ENCODE results near the gene PRIMA1.

Gene PRIMA1

DNA sequence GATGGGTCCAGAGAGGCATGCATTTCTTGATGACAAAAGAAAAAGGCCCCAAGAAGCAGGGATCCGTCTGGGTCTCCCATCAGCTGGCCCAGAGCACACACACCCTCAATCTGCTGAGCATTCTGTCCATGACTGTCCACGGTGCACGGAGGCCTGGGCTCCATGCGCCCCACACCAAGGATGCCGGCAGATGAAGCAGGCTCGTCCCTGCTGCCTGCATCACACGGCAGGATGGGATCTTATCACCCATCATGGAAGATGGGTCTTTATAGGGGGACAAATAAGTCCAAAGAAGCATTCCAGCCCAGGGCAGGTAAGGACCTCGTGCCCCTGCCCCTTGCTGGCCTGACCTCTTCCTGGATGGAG lies 59.7 kb downstream of the PRIMA1 start:
- DNase-seq: no peak

DNA sequence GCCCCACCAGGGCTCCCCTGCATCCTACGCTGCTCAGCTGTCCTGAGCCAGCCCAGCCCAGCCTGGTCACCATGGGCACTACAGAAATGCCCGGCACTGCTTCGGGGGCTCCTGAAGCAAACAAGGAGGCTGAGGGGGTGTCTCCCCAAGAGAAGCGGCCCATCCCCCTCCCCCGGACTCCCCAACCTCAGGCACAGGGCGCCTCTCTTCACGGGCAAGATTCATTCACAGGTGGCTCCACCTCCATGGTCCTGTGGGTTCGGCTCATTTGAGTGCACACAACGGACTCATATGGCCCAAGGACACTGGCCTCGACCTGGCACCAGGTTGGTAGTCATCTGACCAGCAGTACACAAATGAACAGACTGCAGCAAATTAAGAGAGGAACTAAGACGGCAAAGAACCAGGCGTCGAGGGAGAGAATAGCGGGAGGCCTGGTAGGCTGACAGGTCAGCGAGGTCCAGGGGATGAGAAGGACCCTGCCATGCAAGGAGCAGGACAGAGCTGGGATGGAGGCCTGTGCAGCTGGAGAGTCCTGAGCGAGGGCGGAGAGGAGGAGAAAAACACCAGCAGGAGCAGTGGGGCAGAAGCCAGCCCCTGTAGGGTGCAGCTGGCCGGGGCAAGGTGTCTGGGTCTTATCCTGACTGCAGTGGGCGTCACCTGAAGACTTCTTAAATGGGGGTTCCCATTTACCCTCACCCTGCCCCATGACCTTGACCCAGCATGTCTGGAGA lies 60.2 kb downstream of the PRIMA1 start:
- DNase-seq: no peak

DNA sequence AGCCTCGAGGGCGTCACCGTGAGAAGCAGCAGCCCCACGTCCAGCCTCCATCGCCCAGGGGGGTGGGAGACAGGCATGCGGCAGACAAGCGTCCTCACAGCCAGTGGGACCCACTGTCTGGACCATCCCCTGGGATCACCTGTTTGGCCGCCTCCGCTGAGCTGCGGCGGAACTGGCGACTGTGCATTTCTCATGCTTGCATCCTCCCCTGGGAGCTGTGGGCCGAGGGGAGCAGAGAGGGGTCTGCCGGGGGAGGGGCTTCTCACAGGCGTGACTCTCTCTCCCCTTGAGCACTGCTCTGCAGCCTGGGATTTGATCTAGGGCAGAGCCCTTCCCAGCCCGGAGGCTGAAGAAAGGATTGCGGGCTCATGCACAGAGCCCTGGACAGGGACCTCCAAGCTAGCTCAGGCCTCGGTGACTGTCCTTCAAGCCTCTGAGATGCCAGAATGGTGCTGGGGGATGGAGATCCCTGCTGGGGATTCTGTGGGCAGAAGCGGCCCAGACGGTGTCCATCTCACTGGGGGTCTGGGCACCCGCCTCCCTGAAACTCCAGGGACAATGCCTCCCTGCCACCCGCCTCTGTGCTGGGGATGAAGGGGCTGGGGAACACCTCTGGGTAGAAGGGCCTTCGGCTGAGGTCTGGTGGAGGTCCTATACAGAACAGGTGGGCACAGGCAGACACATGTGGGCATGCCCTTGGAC lies 61.1 kb downstream of the PRIMA1 start:
- DNase-seq: no peak

DNA sequence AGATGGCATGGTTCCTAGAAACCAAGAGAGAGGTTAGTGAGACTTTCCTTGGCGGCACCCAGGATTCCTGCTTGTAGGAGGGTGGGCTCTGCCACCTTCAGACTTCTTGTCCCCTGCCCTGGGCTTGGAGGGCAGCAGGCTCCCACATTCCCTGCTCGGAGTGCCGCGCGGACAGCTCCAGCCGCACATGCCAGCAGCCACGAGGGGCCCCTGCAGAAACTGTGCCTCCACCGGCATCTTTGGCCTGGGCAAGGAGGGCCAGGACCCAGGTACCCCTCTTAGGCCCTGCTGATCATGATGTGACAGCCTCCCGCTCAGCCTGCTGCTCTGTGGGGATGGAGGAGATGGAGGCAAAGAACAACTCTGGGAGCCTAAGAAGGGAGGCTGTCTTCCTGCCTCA lies 62.3 kb downstream of the PRIMA1 start:
- DNase-seq: no peak

DNA sequence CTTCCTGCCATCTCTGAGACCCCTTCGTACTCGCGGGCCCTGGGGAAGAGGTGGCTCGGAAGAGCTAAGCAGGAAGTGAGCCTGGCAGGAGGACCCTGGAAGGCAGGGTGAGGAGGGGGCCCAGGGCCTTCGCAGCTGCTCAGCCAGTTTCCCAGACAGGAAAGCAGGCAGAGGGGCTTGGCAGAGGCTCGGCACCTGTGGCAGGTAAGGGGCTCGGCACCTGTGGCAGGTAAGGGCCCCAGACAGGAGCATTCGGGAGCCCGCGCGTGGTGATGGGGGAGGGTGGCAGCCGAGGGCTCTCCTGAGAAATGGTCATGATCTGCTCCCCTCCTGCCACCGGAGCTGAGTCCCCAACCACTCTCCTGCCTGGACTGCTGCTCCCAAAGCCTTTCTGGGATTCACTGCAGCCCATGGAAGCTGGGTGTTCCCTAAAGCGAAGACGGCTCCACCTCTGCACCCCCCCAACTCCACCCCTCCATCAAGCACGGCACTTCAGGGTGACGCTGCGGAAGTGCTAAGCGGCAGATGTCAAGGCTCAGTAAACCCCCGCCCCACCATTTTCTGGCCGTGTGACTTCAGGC lies 63.2 kb downstream of the PRIMA1 start:
- DNase-seq: no peak

DNA sequence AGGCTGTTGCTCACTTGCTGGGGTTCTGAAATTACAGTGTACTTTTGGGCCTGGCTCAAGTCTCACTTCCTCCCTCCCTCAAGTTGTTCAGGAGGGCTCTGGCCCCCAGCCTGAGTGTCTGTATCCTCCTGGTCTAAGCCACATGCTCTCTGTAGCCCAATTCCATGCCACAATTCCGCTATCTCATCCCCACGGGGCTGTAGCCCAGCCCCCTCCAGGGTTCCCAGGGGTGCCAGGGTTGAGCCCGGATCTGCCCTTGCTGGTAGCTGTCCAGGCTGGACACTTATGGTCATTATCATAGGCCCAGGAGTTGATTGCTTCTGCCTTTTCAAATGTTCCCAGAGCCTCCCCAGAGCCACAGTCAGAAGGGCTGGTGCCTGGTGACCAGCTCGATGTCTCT lies 65.3 kb downstream of the PRIMA1 start:
- DNase-seq: no peak

DNA sequence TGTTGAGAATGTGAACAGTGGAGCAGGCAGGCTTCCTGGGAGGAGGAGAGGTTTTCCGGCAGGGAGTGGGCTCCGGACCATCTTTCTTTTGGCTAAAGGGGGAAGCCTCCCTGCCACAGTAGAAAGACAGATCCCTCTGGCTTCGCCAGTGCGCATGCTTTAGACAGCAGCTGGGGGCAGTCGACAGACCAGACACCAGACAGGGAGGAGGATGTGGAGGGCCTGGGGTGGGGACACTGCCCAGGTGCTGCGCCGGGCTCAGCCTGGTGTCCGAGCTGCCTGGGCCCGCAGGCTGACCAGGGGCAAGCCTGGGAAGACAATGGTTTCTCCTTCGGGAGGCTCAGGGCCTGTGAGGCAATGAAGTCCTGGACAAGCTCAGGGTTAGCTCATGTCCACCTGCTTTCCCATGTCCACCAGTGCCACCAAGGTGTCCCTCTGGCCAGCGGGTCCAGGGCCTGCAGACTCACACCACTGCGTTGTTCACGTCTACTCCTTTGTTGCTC lies 67.3 kb downstream of the PRIMA1 start:
- no peak for DNase-seq

DNA sequence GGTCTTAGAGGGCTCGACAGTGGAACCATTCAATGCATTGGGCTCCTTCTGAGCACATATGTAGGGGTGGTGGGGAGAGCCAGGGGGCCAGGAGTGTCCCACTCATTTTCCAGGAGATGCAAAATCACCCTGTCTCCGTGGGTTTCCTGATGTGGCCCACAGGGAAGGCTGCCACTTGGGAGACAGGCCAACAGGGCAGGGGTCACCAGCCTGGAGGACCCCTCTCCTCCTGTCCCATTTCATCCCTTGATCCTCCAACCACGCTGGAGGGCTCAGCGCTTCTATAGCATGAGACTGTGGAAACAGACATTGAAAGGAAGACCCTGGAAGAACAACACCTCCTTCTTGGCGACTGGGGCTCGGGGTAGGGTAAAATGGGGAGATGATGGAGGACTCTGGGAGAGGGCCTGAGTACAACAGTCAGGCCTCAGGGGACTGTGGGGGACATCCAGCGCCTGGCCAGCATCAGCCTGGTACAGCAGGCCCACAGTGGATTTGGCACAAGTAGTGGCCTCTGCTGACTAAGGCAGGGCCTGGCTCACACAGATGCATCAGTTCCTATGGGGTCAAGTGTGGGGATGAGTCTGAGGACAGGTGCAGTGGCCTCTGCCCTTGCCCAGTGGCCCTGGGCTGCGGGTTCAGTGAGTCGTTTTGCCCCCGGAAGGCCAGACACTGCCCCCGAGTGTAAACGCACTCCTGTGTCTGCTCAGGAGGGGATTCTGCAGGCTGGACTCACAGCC lies 68.0 kb downstream of the PRIMA1 start:
- DNase-seq: no peak

DNA sequence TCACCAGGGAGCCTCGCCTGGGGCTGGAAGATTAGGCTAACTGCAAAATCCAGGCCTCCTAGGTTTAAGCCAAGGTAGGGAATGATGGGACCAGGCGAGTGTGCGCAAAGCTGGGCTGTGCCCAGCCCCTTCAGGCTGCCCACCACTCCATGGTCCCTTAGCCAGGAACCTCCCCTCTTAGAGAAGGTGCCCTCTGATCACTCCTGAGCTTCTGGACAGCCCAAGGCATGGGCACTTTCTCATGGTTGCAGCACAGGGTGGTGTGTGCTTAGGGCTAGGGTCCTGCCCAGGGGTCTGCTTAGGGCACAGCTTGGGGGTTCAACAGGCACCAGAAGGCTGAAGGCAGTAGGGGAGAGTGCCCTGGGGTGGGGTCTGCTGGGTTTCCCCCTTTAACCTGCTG lies 69.0 kb downstream of the PRIMA1 start:
- DNase-seq: no peak

DNA sequence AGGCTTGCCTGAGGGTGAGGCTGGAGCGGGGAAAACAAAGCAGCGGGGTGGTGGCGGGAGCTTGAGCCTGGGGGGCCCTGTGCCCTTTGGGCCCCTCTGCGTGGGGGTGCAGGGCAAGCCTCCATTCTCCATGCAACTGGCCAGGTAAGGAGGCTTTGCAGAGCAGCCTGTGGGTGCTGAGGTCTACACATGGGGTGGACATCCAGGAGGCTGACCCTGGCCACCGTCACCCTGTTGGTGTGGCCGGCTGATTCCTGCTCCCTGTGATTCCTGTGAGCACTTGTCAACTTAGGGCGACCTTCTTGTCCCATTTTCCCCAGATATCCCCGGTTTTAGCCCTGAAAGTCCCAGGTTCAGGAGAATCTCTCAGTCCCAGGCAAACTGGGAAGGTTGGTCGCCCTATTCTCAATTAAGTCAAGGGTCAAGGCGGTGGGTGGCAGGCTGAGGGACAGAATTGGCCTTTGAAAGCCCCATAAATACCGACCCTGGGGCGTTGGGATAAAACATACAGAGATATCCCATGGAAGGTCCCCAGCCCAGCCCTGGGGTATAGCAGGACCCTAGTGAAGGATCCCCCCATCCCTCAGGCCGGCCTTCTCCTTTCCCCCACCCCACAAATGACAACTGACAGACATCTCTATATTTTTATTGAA lies 70.5 kb downstream of the PRIMA1 start:
- DNase-seq: no peak

DNA sequence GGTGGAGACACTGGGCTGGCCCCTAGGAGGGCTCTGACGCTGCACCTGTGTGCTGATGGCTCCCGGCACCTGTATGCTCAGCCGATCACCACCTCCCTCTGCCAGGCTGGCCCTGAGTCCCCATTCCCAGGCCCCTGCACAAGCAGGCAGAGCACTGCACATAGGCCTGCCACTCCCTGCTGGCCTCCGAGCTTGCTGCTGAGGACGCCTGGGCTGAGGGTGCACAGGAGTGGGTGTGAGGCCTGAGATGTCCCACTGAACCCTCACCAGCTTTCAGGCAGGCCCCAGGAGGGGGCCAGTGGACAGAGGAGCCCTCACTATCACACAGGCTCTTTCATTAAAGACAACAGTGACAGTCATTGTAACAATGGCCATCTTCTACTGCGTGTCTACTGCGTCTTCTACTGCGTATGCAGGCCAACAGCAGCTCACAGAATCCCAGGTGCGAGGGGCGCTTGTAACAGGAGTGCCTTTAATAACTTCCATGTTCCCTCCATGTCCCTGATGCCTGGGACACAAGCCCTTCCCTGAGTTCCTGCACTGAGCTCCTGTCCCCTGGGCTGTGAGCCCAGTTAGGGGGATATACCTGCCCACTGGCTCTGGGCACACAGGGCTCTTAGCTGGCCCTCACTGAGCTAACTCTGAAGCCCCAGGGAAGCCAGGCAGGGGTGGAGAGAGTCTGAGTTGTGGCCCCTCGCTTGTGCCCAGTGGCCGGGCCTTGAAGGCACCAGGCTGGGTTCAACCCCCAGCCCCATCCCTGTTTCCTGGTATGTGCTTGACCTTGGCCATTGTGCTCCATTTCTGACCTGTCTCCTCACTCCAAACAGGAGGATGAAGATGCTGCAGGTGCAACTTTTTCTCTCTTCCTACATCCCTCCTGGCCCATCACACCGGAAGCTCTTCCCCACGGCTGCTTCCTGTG lies 71.3 kb downstream of the PRIMA1 start:
- no peak for DNase-seq

DNA sequence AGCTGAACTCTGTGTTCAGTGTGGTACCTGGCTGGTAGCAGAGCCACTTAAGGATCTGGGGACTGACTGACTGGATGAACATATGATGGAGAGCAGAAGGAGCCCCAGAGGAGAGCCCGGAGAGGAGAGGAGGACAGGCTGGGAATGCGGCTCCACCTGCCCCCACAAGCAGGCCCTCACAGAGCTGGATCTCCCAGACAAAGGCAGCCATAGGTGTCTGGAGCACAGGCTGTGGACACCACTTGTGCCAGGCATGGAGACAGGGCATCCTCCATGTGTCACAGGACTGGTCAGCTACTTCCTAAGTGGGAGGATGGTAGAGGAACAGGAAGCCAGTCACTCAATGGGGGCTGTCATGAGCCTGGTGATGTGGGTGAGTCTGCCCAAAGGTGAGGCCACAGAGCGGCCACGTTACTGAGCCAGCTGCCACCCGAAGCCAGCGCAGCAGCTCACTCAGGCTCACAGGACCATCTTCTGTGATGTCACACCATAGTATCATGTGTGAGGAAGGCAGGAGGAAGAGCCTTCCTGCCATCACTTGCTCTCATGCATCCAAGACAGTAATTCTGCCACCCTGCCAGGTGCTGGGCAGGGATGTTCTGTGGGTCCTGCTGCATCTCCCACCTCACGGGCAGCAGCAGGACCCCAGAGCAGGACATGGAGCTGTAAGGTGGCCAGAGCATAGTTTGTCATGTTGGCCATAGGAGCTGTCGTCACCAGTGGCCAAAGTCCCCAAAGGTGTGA lies 72.1 kb downstream of the PRIMA1 start:
- no peak for DNase-seq

DNA sequence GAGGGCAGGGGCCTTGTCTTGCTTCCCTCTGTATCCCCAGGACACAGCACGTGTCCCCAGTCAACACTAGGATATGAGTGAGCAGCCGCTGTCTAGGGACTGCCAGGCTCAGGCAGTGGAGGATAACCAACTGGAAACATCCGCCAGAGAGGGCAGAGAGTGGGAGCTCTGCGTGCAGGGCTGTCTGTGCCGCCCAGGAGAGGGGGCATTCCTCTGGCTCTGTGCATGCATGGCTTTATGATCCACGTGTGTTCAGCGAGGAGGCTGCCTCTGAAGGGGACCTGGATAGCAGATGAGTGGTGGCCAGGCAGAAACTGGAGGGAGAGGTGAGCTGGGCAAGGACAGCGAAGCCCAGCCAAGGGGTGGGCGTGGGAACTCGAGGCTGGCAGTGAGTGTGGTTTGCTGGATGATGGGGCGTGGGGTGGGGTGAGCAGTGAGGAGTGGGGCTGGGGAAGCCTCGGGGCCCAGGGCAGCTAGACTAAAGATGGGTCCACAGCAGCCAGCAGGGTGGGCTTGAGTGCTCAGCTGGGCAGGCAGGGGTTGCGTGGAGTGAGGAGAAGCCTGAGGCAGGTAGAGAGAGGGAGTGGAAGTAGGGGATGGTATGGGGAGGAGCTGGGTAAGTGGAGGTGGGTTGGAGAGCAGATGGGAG lies 72.9 kb downstream of the PRIMA1 start:
- DNase-seq: no peak

DNA sequence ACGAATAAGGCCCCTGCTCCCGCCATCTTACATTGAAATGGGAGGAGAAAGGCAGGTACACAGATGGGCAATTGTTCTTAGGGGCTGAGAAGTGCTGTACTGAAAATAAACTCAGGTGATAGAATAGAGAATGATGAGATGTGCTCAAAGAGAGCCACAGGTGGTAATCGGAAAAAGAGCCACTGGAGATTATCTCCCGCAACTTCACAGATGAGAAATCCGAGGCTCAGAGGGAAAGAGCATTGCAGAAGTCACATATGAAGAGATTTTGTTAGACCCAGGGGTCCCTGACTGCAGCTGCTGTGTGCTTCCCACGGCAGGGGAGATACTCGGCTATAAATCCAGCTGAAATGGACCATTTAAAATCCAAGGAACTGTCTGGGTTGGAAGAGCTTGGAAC lies 73.7 kb downstream of the PRIMA1 start:
- no peak for DNase-seq

DNA sequence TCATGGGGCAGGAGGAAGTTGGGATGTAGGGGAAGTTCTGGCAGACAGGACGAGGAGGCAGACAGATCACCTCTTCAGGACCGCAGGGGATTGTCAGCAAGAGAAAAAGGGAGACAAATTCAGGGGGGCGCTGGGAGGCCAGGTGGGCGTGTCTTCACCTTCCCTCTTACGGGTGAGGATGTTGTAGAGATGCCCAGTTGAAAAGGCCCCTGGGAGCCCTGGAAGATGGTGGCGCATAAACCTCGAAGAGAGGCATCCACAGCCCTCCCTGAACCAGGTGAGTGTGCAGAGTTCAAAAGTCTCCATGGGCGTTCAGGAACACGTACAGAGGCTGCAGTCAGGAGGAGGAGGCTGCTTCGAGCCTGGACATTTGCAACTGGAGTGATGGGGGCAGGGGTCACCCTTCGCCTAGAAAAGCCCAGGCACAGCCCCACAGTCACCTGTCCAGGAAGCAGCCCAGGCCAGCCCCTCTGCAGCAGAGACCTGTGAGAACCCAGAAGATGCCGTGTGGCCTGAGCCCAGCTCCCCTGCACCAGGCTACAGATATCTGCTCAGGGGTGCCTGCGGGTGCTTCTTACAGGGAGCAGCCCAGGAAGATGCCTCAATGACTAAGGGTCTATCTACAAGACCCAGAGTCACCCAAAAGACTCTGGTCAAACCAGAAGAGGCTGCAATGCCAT lies 74.4 kb downstream of the PRIMA1 start:
- DNase-seq: no peak

DNA sequence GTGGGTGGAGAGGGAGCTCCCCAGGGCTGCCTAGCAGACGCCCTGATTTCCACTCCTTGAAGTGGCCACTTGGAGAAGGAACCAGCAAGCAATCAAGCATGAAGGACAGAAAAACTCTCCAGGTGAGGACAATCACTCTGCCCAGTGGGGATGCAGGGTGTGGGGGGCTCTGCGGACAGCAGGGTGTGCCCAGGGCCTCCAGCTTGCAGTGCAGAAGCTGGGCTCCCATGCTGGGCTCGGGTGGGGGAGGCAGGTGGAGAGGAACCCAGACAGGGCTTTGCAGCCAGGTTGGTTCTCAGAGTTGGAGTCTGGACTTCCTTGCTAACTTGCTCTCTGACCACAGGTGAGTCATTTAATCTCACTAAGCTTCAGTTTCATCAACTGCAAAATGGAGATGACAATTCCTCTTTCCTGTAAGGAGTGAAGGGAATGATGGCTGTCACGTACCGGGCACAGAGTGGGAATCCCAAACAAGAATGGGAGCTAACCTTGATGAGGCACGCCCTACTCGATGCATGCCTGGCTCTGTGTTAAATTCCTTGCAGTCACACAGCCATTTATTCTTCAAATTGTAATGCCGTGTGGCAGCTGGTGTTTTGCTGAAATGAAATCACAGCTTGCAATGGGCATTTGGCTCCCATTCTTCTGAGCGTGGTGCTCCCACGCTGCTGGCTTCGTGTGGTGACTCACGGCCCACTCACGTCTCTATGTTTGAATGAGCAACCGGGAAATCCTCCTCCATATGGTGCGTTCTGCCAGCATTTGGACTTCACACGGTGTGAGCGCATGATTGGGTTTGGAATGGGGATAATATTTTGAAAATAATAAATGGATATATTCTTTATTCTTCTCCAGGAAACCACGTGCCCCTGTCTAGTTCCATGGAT lies 75.2 kb downstream of the PRIMA1 start:
- DNase-seq: no peak

DNA sequence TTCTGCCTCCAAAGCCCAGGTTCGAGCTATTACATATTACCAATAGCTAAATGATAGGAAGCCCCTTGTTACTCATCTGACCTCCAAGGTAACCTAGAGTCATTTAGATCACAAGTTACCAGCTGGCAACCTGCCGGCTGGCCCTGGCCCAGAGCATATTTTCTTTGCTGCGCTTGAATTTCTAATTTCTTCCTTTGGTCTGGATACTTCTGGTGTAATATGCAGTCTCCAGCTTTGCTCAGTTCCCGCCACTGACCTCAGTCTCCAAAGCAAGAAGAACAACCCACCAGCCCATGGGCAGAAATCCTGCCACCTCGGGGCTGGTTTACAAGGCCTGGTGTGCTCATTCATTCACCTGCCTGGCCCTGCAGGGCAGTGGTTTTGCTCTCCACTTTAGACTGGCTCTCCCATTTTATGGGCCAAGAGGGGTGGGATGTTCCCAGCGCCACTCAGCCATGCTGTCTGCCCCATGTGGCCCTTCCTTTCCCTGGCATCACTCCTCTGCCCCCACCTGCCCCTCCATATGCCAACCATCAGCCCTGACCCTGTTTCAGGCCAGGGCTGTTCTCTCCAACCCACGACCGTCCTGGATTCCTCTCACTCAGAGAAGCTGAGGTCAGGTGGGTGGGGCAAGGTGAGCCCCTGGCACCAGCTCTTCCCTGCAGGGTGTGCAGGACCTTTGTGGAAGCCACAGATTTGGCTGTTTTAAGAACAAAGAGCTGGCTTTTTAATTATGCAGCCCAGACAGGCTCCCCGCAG lies 76.0 kb downstream of the PRIMA1 start:
- DNase-seq: no peak

DNA sequence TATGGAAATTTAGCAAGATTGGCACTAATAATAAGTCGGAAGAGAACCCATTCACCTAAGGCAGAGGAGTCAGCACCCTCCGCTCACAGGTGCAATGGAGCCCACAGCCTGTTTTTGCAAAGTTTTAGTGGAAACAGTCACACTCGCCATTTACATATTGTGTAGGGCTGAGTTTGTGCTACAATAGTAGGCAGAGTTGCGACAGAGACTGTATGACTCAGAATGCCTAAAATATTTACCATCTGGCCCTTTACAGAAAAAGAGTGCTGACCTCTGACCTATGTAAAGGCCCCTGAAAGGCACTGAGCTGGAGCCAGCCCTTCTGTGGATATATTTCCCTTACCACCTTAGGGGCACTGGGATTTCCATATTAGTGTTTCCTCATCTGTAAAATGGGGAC lies 79.0 kb downstream of the PRIMA1 start:
- DNase-seq: no peak
